Astrocyte (in vitro differentiated cells and primary cell): Measurements from ENCODE around the gene FCN2.

Experiments used
- EZH2 ChIP-seq: IDR thresholded peaks from 2 replicates; pipeline ENCODE4 v1.6.1; 2012; ENCODE audit warnings: mild to moderate bottlenecking, low read length, inconsistent platforms; ENCODE audit not compliant: insufficient read depth
- TF ChIP-seq, protein P1 (sequence below): IDR thresholded peaks from 2 replicates; pipeline ENCODE4 v1.5.1; 2011; ENCODE audit warnings: low read depth, mild to moderate bottlenecking, inconsistent platforms, low read length, moderate library complexity; ENCODE audit not compliant: insufficient read depth

DNA sequence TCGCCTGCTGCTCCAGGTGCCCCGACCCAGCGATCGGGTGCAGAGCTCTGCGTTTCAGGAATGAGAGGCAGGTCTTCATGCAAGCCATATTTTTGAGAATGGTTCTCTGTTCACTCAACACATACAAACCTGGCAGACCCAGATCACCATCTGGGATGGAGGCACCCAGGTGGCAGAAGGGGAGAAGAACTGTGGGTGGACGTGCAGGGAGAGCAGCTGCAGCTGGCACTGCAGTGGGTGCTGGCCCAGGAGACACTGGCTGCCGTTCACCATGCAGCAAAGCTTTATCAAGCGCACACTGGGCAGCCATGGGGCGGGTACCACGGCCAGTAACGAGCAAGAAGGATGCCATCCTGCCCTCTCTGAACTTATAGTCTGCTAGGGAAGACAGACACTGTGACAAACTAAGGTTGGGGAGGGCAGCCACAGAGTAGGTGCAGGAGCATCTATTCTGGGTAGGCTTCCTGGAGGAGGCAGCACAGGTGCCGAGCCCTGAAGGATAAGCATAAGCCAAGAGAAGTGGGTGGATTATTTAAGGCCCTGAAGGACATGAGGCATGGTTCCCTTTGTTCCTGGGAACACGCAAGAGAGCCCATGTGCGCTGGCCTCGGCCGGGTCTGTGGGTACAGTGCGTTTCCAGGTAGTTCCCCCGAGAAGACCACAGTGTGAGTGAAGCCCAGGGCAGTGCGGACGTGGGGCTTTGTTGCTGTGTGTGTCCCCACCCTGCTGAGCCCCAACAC is 46.2 kb upstream of the FCN2 start:
- TF ChIP-seq, protein P1, sequence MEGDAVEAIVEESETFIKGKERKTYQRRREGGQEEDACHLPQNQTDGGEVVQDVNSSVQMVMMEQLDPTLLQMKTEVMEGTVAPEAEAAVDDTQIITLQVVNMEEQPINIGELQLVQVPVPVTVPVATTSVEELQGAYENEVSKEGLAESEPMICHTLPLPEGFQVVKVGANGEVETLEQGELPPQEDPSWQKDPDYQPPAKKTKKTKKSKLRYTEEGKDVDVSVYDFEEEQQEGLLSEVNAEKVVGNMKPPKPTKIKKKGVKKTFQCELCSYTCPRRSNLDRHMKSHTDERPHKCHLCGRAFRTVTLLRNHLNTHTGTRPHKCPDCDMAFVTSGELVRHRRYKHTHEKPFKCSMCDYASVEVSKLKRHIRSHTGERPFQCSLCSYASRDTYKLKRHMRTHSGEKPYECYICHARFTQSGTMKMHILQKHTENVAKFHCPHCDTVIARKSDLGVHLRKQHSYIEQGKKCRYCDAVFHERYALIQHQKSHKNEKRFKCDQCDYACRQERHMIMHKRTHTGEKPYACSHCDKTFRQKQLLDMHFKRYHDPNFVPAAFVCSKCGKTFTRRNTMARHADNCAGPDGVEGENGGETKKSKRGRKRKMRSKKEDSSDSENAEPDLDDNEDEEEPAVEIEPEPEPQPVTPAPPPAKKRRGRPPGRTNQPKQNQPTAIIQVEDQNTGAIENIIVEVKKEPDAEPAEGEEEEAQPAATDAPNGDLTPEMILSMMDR = no peak
- no peak for TF ChIP-seq EZH2
